HCT116 (cell line): Measurements from ENCODE around the gene VWF. TPM values are rescaled to one million over a fixed set of nuclear protein-coding genes. Genes with fewer than 3 reads are reported as not detected.

Experiments
- ATAC-seq: fragments of 200-7000 bp; cut with Tn5 transposase; 2 replicates; pipeline ENCODE4 v1.9.1; 2020; ENCODE audit warnings: mild to moderate bottlenecking, moderate library complexity
- BruUV-seq: library from RNA; stranded (reverse); fragments of 400-500 nt; replicated peaks from 2 replicates; lab custom pipeline; 2021; lab: Mats Ljungman, UMichigan
- CTCF ChIA-PET: fragments of 300-600 bp; sonication (Branson Sonifier 250); formaldehyde crosslinking; loops from one replicate; lab custom pipeline; 2021; ENCODE audit warnings: antibody characterized with exemption; lab: Charles Lee
- POLR2A ChIA-PET: fragments of 300-600, 350-600 bp; sonication (Branson Sonifier 250); formaldehyde crosslinking; loops from one replicate; lab custom pipeline; 2021; ENCODE audit warnings: antibody characterized with exemption; lab: Charles Lee
- RAD21 ChIA-PET, 2 experiments: fragments of 300-600 bp; sonication (Branson Sonifier 250); formaldehyde crosslinking; loops; one replicate each; lab custom pipeline; 2023; ENCODE audit warnings: low total read pairs in 2 of 2; ENCODE audit not compliant: uncharacterized antibody in 2 of 2, unreplicated experiment in 2 of 2, low non-redundant PET in 1 of 2; lab: Charles Lee
- DNase-seq: peaks from one replicate; pipeline ENCODE4 v3.0.0-alpha.2; 2010; ENCODE audit warnings: low read depth, low spot score
- H2AFZ ChIP-seq: fragments of 200-600 bp; shearing (Covaris generic), sonication (generic); 2 replicates; pipeline ENCODE4 v1.6.1; 2017; ENCODE audit warnings: low read depth, mixed run types, mixed read lengths, antibody characterized with exemption, low read length; ENCODE audit not compliant: poor library complexity, severe bottlenecking
- H3K27ac ChIP-seq: 2 replicates; pipeline ENCODE4 v1.5.1; 2012; ENCODE audit warnings: low read depth, low read length
- H3K27me3 ChIP-seq: fragments of 200-600 bp; sonication (generic); 2 replicates; pipeline ENCODE4 v1.6.1; 2016; ENCODE audit warnings: mixed run types, low read length, mixed read lengths; ENCODE audit not compliant: insufficient read depth
- H3K36me3 ChIP-seq, 2 experiments: fragments of 200-500 bp in 1 of 2; fragments of 200-600 bp in 1 of 2; sonication (Bioruptor generic) in 1 of 2; sonication (generic) in 1 of 2; 2 replicates each; pipeline versions ENCODE4 v1.5.1 to v1.6.1; 2014 to 2016; ENCODE audit warnings: low read length in 2 of 2, inconsistent platforms in 1 of 2, mixed read lengths in 1 of 2, mixed run types in 1 of 2; ENCODE audit not compliant: insufficient read depth in 2 of 2, control insufficient read depth in 1 of 2
- H3K4me1 ChIP-seq, 2 experiments: fragments of 200-600 bp in 1 of 2; sonication (generic) in 1 of 2; 2 replicates each; pipeline versions ENCODE4 v1.5.1 to v1.6.1; 2012 to 2017; ENCODE audit warnings: low read length in 2 of 2, inconsistent platforms in 1 of 2, mild to moderate bottlenecking in 1 of 2, mixed read lengths in 1 of 2, mixed run types in 1 of 2, moderate library complexity in 1 of 2; ENCODE audit not compliant: insufficient read depth in 2 of 2, control insufficient read depth in 1 of 2
- H3K4me2 ChIP-seq: fragments of 200-600 bp; sonication (generic); 2 replicates; pipeline ENCODE4 v1.6.1; 2017; ENCODE audit warnings: mixed run types, low read length, mixed read lengths
- H3K4me3 ChIP-seq, 2 experiments: fragments of 200-600 bp in 1 of 2; sonication (generic) in 1 of 2; replicated peaks in 1 of 2; 2 replicates each; pipeline ENCODE4 v1.5.1; 2011 to 2016; ENCODE audit warnings: low read length in 2 of 2, control low read depth in 1 of 2, low read depth in 1 of 2, mild to moderate bottlenecking in 1 of 2, mixed read lengths in 1 of 2, mixed run types in 1 of 2
- H3K79me2 ChIP-seq: fragments of 200-600 bp; sonication (generic); 2 replicates; pipeline ENCODE4 v1.6.1; 2017; ENCODE audit warnings: mild to moderate bottlenecking, mixed run types, low read length, moderate library complexity, mixed read lengths; ENCODE audit not compliant: insufficient read depth
- H3K9ac ChIP-seq: fragments of 200-600 bp; sonication (generic); 2 replicates; pipeline ENCODE4 v1.6.1; 2016; ENCODE audit warnings: low read length, mixed read lengths
- H3K9me2 ChIP-seq: fragments of 200-600 bp; sonication (generic), shearing (Covaris generic); 2 replicates; pipeline ENCODE4 v1.6.1; 2017; ENCODE audit warnings: mixed run types, mild to moderate bottlenecking, moderate library complexity; ENCODE audit not compliant: insufficient read depth
- H3K9me3 ChIP-seq, 2 experiments: fragments of 200-500 bp in 1 of 2; fragments of 200-600 bp in 1 of 2; sonication (Bioruptor generic) in 1 of 2; sonication (generic) in 1 of 2; 2 replicates each; pipeline ENCODE4 v1.6.1; 2014 to 2017; ENCODE audit warnings: low read length in 2 of 2, mixed read lengths in 2 of 2, inconsistent platforms in 1 of 2, low read depth in 1 of 2, mild to moderate bottlenecking in 1 of 2, mixed run types in 1 of 2, moderate library complexity in 1 of 2; ENCODE audit not compliant: control insufficient read depth in 1 of 2, insufficient read depth in 1 of 2
- H4K20me1 ChIP-seq: fragments of 200-600 bp; sonication (generic), shearing (Covaris generic); 2 replicates; pipeline ENCODE4 v1.6.1; 2017; ENCODE audit warnings: mixed run types, mild to moderate bottlenecking, moderate library complexity; ENCODE audit not compliant: insufficient read depth
- ATF3 ChIP-seq: IDR thresholded peaks from 2 replicates; pipeline ENCODE4 v1.6.1; 2012
- CEBPB ChIP-seq: IDR thresholded peaks from 2 replicates; pipeline ENCODE4 v1.6.1; 2012; ENCODE audit warnings: low read depth
- EGR1 ChIP-seq: IDR thresholded peaks from 2 replicates; pipeline ENCODE4 v1.6.1; 2012; ENCODE audit warnings: low read depth
- ELF1 ChIP-seq: IDR thresholded peaks from 2 replicates; pipeline ENCODE4 v1.6.1; 2012; ENCODE audit warnings: low read depth, borderline replicate concordance
- EZH2 ChIP-seq: fragments of 200-600 bp; sonication (generic); IDR thresholded peaks from 2 replicates; pipeline ENCODE4 v1.6.1; 2017; ENCODE audit warnings: antibody characterized with exemption, mixed run types
- EZH2phosphoT487 ChIP-seq: fragments of 200-600 bp; IDR thresholded peaks from 2 replicates; pipeline ENCODE4 v1.6.1; 2018; ENCODE audit warnings: antibody characterized with exemption, borderline replicate concordance
- FOSL1 ChIP-seq: IDR thresholded peaks from 2 replicates; pipeline ENCODE4 v1.6.1; 2012; ENCODE audit warnings: low read depth
- JUND ChIP-seq: IDR thresholded peaks from 2 replicates; pipeline ENCODE4 v1.6.1; 2012
- POLR2AphosphoS5 ChIP-seq: IDR thresholded peaks from 2 replicates; pipeline ENCODE4 v1.6.1; 2011; ENCODE audit warnings: mild to moderate bottlenecking, low read depth, low read length, moderate library complexity
- RAD21 ChIP-seq: IDR thresholded peaks from 2 replicates; pipeline ENCODE4 v1.6.1; 2012; ENCODE audit warnings: low read depth, mild to moderate bottlenecking
- REST ChIP-seq: IDR thresholded peaks from 2 replicates; pipeline ENCODE4 v1.6.1; 2012; ENCODE audit warnings: low read depth
- SIN3A ChIP-seq: IDR thresholded peaks from 2 replicates; pipeline ENCODE4 v1.6.1; 2012; ENCODE audit warnings: low read depth
- SP1 ChIP-seq: IDR thresholded peaks from 2 replicates; pipeline ENCODE4 v1.6.1; 2012; ENCODE audit warnings: low read depth
- SRF ChIP-seq: IDR thresholded peaks from 2 replicates; pipeline ENCODE4 v1.6.1; 2012; ENCODE audit warnings: low read depth
- YY1 ChIP-seq: IDR thresholded peaks from 2 replicates; pipeline ENCODE4 v1.6.1; 2011; ENCODE audit warnings: low read length, low read depth, moderate library complexity, mild to moderate bottlenecking; ENCODE audit not compliant: insufficient replicate concordance; ENCODE audit errors: extremely low read depth
- ZNF274 ChIP-seq: fragments of 200-500 bp; sonication (Bioruptor generic); IDR thresholded peaks from 2 replicates; pipeline ENCODE4 v1.6.1; 2014; ENCODE audit warnings: mild to moderate bottlenecking, low read depth, low read length, inconsistent platforms
- intact Hi-C: fragments of 100-400 bp; cut with micrococcal nuclease; formaldehyde crosslinking; loops from 2 replicates; pipeline ENCODE4 v1.10.0; 2022
- total RNA-seq: library from RNA; stranded (reverse); gene quantifications from one replicate; pipeline ENCODE4 v1.2.1, GENCODE V29; 2021; ENCODE audit not compliant: unreplicated experiment
- TF ChIP-seq, protein P1 (sequence below): IDR thresholded peaks from 2 replicates; pipeline ENCODE4 v1.6.1; 2012
- TF ChIP-seq, protein P2 (sequence below), 3 experiments: fragments of 200-600 bp in 1 of 3; sonication (generic) in 1 of 3; IDR thresholded peaks in 2 of 3; conservative IDR thresholded peaks in 1 of 3; 2 replicates each; pipeline ENCODE4 v1.5.1; 2012 to 2017; ENCODE audit warnings: low read depth in 2 of 3, low read length in 2 of 3, antibody characterized with exemption in 1 of 3, borderline replicate concordance in 1 of 3, control low read depth in 1 of 3, mild to moderate bottlenecking in 1 of 3, mixed read lengths in 1 of 3, mixed run types in 1 of 3, moderate library complexity in 1 of 3; ENCODE audit not compliant: insufficient read depth in 1 of 3

Gene VWF
- total RNA-seq, 1 experiment from 2014 or later: 0.57 TPM

DNA sequence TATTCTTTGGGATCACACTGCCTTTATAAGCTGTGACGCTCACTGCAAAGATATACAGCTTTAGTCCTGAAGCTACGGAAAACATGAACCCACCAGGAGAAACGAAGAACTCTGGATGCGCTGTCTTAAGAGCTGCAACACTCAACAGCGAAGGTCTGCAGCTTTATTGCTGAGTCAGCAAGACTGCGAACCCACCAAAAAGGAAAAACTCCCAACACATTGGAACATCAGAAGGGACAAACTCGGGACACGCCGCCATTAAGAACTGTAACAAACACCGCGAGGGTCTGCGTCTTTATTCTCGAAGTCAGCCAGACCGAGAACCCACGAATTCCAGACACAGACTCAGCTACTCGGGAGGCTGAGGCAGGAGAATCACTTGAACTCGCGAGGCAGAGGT lies 9.2 kb upstream of the VWF start (continued):
- TF ChIP-seq REST (no peak), ZNF274 (no peak), EZH2 (no peak), SP1 (no peak)

DNA sequence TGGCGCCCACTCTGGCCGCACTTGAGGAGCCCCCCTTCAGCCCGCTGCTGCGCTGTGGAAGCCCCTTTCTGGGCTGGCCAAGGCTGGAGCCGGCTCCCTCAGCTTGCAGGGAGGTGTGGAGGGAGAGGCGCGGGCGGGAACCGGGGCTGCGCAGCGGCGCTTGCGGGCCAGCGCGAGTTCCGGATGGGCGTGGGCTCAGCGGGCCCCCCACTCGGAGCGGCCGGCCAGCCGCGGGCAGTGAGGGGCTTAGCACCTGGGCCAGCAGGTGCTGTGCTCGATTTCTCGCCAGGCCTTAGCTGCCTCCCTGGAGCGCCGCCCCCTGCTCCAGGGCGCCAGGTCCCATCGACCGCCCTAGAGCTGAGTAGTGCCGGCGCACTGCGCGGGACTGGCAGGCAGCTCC lies 8.0 kb upstream of the VWF start:
- CTCF ChIA-PET: no interaction called here
- POLR2A ChIA-PET: interaction anchor here (1.4 kb wide), 1 partner anchor 58 kb away, joined by 3 read pairs; no protein-coding TSS in a partner anchor

More for the DNA sequence above, 8.0 kb upstream of the VWF start:
- no peaks in the 10 kb centered on the region for H3K4me1 ChIP-seq
- no peak overlapping the region for H2AFZ ChIP-seq
- no peaks in the 10 kb centered on the region for H4K20me1 ChIP-seq
- no peak; the same call in 1 of the 2 replicates for ATAC-seq
- H3K9me3 ChIP-seq: no peaks in the 10 kb centered on the region
- no TSS peak for BruUV-seq
- H3K36me3 ChIP-seq: no peaks in the 10 kb centered on the region
- intact Hi-C loops: no loop called here
- TF ChIP-seq POLR2AphosphoS5 (no peak), YY1 (no peak), EZH2 (no peak), ELF1 (no peak), EGR1 (no peak), JUND (no peak), CEBPB (no peak), ATF3 (no peak), SP1 (no peak), RAD21 (no peak), SIN3A (no peak), SRF (no peak), EZH2phosphoT487 (no peak), FOSL1 (no peak)
- TF ChIP-seq, protein P1, sequence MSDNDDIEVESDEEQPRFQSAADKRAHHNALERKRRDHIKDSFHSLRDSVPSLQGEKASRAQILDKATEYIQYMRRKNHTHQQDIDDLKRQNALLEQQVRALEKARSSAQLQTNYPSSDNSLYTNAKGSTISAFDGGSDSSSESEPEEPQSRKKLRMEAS: no peak
- TF ChIP-seq, protein P2, sequence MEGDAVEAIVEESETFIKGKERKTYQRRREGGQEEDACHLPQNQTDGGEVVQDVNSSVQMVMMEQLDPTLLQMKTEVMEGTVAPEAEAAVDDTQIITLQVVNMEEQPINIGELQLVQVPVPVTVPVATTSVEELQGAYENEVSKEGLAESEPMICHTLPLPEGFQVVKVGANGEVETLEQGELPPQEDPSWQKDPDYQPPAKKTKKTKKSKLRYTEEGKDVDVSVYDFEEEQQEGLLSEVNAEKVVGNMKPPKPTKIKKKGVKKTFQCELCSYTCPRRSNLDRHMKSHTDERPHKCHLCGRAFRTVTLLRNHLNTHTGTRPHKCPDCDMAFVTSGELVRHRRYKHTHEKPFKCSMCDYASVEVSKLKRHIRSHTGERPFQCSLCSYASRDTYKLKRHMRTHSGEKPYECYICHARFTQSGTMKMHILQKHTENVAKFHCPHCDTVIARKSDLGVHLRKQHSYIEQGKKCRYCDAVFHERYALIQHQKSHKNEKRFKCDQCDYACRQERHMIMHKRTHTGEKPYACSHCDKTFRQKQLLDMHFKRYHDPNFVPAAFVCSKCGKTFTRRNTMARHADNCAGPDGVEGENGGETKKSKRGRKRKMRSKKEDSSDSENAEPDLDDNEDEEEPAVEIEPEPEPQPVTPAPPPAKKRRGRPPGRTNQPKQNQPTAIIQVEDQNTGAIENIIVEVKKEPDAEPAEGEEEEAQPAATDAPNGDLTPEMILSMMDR (IDR thresholded peaks at IDR 0.05 in 2 of 3, conservative IDR thresholded peaks at IDR 0.05 in 1 of 3; ENCODE audit: borderline replicate concordance in 1 of 3, insufficient read depth in 1 of 3, low read depth in 2 of 3, low read length in 2 of 3): no peak
- H3K4me2 ChIP-seq: no peak overlapping the region
- no peaks in the 10 kb centered on the region for H3K79me2 ChIP-seq
- DNase-seq: no peak
- RAD21 ChIA-PET: no interaction called here
- H3K4me3 ChIP-seq: no peak overlapping the region
- H3K9ac ChIP-seq: no peak overlapping the region
- no peaks in the 10 kb centered on the region for H3K9me2 ChIP-seq
- H3K27ac ChIP-seq: no peak overlapping the region
- no peaks in the 10 kb centered on the region for H3K27me3 ChIP-seq
